Islet of Langerhans (tissue), 1 donor: ENCODE measurements around the gene NPM3.
"Not testable (repeated sequence)": the region's sequence is repeated elsewhere in the genome, so short reads cannot be mapped to it uniquely, and the experiment has no call there.

ENCODE experiments used
- FAIRE-seq: peaks from one replicate; lab custom pipeline; 2011; peaks lifted over from hg19 to GRCh38; lab: Jason Lieb, UNC

NPM3 gene

GRCh38 chr10:101803511-101803910 lies 20.3 kb upstream of the NPM3 start:
- no peak for FAIRE-seq

- FAIRE-seq, result no peak
Observed at GRCh38 chr10:101797403-101798059, 14.3 kb upstream of the NPM3 start.

- FAIRE-seq, result no peak
Observed at GRCh38 chr10:101793526-101793925, 10.3 kb upstream of the NPM3 start.

GRCh38 chr10:101789686-101790085 lies 6.4 kb upstream of the NPM3 start:
- no peak for FAIRE-seq

GRCh38 chr10:101789231-101789630 lies 6.0 kb upstream of the NPM3 start:
- FAIRE-seq, result not testable (repeated sequence)

GRCh38 chr10:101785801-101786200 lies 2.6 kb upstream of the NPM3 start:
- no peak for FAIRE-seq

- no peak for FAIRE-seq
Observed at GRCh38 chr10:101784558-101784957, 1.3 kb upstream of the NPM3 start.

- no peak for FAIRE-seq
Observed at GRCh38 chr10:101783736-101784118, 481 bp upstream of the NPM3 start.

GRCh38 chr10:101781984-101782810 lies 1.0 kb downstream of the NPM3 start:
- FAIRE-seq, result no peak

GRCh38 chr10:101781655-101781983 lies 1.6 kb downstream of the NPM3 start:
- no peak for FAIRE-seq

- FAIRE-seq, result no peak
Observed at GRCh38 chr10:101780818-101781654, 2.2 kb downstream of the NPM3 start.

GRCh38 chr10:101780187-101780817 lies 2.9 kb downstream of the NPM3 start:
- no peak for FAIRE-seq

GRCh38 chr10:101779544-101780186 lies 3.6 kb downstream of the NPM3 start:
- FAIRE-seq, result no peak

GRCh38 chr10:101778781-101779543 lies 4.3 kb downstream of the NPM3 start:
- FAIRE-seq, result no peak

GRCh38 chr10:101778151-101778780 lies 5.0 kb downstream of the NPM3 start:
- FAIRE-seq, result no peak

GRCh38 chr10:101777619-101778145 lies 5.6 kb downstream of the NPM3 start:
- FAIRE-seq, result no peak

- no peak for FAIRE-seq
Observed at GRCh38 chr10:101776161-101776817, 7.0 kb downstream of the NPM3 start.

- FAIRE-seq, result no peak
Observed at GRCh38 chr10:101775273-101776160, 7.7 kb downstream of the NPM3 start, which contains the start of gene FGF8. Gene FGF8 (minus strand): TSS chr10:101776114. CDS start chr10:101775900, 214 bp downstream.
